Lower leg skin (tissue), 4 donors: Measurements from ENCODE around the gene WSCD2. TPM values are rescaled to one million over a fixed set of nuclear protein-coding genes. Genes with fewer than 3 reads are reported as not detected.
A peak's percentile ranks its signal among the peaks of the same experiment; 100 is the strongest.

Experiments used
- DNase-seq, 2 donors: peaks; one replicate each; pipeline ENCODE4 v3.0.0-alpha.2; 2019; ENCODE audit warnings: low spot score in 2 of 2
- H3K4me3 ChIP-seq: fragments of 200-600 bp; sonication (generic); 2 replicates; pipeline ENCODE4 v1.5.1; 2017; ENCODE audit warnings: mild to moderate bottlenecking, low read depth; ENCODE audit not compliant: poor library complexity, severe bottlenecking
- POLR2A ChIP-seq, 2 donors: fragments of 450-650 bp; IDR thresholded peaks; one replicate each; pipeline ENCODE4 v1.6.1; 2016 to 2017; ENCODE audit warnings: antibody characterized with exemption in 2 of 2, mild to moderate bottlenecking in 1 of 2, moderate library complexity in 1 of 2
- WGBS, 2 donors: methylation state at CpG; one replicate each; pipeline ENCODE4 v1.1.5; 2018; 5-methylcytosine and 5-hydroxymethylcytosine counted together
- intact Hi-C: fragments of 100-400 bp; cut with DNase I; formaldehyde crosslinking; loops from one replicate; pipeline ENCODE4 v1.15.0; 2023; ENCODE audit warnings: low total_unique reads
- total RNA-seq, 4 donors: library from RNA; depleted of rRNA; stranded (reverse); fragments of >200 nt; gene quantifications; one replicate each; pipeline ENCODE4 v1.1.0, GENCODE V29; 2016
- TF ChIP-seq, protein P1 (sequence below), 3 donors: fragments of 450-650 bp; IDR thresholded peaks; one replicate each; pipeline ENCODE4 v1.5.1; 2016; ENCODE audit warnings: antibody characterized with exemption in 3 of 3, mild to moderate bottlenecking in 3 of 3, moderate library complexity in 2 of 3

The WSCD2 gene
- total RNA-seq, 4 donors from 2014 or later, result 0.15 to 0.63 (median 0.47) TPM

GRCh38 chr12:108090107-108090899 lies 38.8 kb upstream of the WSCD2 start:
- H3K4me3 ChIP-seq, result no peak overlapping the region
- WGBS, 2 donors, result 62 to 67% methylated on average over 13 of the region's 13 CpGs
- DNase-seq, result no peak
- intact Hi-C loops, result no loop called here
- TF ChIP-seq POLR2A (IDR thresholded peaks at IDR 0.05), result no peak
- TF ChIP-seq, protein P1, sequence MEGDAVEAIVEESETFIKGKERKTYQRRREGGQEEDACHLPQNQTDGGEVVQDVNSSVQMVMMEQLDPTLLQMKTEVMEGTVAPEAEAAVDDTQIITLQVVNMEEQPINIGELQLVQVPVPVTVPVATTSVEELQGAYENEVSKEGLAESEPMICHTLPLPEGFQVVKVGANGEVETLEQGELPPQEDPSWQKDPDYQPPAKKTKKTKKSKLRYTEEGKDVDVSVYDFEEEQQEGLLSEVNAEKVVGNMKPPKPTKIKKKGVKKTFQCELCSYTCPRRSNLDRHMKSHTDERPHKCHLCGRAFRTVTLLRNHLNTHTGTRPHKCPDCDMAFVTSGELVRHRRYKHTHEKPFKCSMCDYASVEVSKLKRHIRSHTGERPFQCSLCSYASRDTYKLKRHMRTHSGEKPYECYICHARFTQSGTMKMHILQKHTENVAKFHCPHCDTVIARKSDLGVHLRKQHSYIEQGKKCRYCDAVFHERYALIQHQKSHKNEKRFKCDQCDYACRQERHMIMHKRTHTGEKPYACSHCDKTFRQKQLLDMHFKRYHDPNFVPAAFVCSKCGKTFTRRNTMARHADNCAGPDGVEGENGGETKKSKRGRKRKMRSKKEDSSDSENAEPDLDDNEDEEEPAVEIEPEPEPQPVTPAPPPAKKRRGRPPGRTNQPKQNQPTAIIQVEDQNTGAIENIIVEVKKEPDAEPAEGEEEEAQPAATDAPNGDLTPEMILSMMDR (IDR thresholded peaks at IDR 0.05), result no peak

DNA sequence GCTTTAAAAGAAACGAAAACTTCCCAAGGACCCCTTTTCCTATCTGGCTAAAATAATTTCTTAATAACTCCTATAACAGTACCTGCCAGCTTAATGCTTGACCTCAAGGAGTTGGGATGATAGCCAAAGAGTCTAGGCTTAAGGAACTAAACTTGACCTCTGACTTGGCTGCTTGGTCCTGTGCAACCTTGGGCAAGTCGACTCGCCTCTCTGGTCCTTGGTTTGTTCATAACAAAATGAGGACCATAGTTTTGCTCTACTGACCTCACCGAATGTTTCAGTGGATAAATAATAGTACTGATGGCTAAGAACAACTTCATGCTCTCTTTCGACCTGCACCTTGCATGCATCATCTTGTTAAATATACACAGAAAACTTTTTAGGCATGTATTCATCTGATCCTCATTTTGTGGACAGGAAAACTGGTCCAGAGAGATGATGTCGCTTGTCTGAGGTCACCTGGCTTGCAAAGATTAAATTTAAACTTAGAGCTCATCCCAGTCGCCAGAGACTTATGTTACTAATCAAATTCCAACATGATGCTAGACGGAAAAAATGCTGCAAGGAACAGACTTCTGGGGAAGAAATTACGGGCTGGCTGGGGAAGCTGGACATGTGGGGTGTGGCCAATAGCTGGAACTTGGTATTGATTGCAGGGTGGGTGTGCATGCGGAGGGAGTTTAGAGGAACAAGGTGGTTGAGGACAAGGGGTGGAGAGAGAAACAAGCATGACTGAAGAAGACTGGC lies 38.0 kb upstream of the WSCD2 start:
- intact Hi-C loops, result no loop called here
- 49 to 60% methylated on average over 10 of the region's 10 CpGs for WGBS, 2 donors
- peak in 1 of 2 donors; percentile 34 for DNase-seq

GRCh38 chr12:108091679-108092051 lies 37.4 kb upstream of the WSCD2 start:
- TF ChIP-seq POLR2A (IDR thresholded peaks at IDR 0.05), result no peak
- TF ChIP-seq, protein P1 (IDR thresholded peaks at IDR 0.05), result no peak
- no peak overlapping the region for H3K4me3 ChIP-seq
- intact Hi-C loops, result no loop called here
- 39 to 40% methylated on average over 4 of the region's 4 CpGs for WGBS, 2 donors
- no peak for DNase-seq

More for the DNA sequence above, 38.0 kb upstream of the WSCD2 start:
- TF ChIP-seq, protein P1 (IDR thresholded peaks at IDR 0.05), result no peak
- TF ChIP-seq POLR2A (IDR thresholded peaks at IDR 0.05), result no peak
- H3K4me3 ChIP-seq, result no peak overlapping the region

- H3K4me3 ChIP-seq, result no peak overlapping the region
- TF ChIP-seq POLR2A (IDR thresholded peaks at IDR 0.05), result no peak
- TF ChIP-seq, protein P1 (IDR thresholded peaks at IDR 0.05), result no peak
- DNase-seq, result no peak
- 32 to 38% methylated on average over 4 of the region's 4 CpGs for WGBS, 2 donors
- intact Hi-C loops, result no loop called here
These were observed 35.9 kb upstream of the WSCD2 start for GRCh38 chr12:108093209-108093608.

DNA sequence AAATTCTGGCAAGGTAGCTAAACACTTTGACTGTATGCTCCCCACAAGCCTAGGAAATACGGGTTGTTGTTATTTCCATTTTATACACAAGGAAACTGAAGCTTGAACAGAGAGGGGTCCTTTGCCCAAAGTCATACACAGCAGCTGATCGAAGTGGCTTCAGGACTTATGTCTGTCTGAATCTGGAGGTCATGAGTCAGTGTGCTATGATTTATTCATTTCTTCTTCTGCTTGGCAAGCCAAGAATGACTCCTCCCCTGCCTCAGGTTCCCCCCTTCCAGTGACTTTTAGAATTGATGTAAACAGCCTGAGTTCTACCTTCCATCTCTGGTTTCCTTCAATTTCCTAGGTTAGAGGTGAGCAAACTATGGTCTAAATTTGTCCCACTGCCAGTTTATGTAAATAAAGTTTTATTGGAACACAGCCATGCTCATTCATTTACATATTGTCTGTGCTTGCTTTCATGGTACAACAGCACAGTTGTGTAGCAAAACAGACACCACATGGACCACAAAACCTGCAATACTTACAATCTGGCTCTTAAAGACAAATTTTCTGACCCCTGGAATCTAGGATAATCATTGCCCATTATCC lies 34.9 kb upstream of the WSCD2 start:
- no peak for DNase-seq
- intact Hi-C loops, result no loop called here

More for the DNA sequence above, 34.9 kb upstream of the WSCD2 start:
- TF ChIP-seq, protein P1 (IDR thresholded peaks at IDR 0.05), result no peak
- no peak for TF ChIP-seq POLR2A (IDR thresholded peaks at IDR 0.05)
- no peak overlapping the region for H3K4me3 ChIP-seq
- 54 to 69% methylated on average over 2 of the region's 2 CpGs for WGBS, 2 donors
